SHP77 treated with DMSO at 0.1 percent for 48 hours (cell line): Measurements from ENCODE around the gene HMHB1.
A peak's percentile ranks its signal among the peaks of the same experiment; 100 is the strongest.
"Not testable (repeated sequence)": the region's sequence is repeated elsewhere in the genome, so short reads cannot be mapped to it uniquely, and the experiment has no call there.

ENCODE experiments used
- DNase-seq: peaks from one replicate; lab custom pipeline; 2025; lab: John Stamatoyannopoulos, UW

Gene HMHB1

DNA sequence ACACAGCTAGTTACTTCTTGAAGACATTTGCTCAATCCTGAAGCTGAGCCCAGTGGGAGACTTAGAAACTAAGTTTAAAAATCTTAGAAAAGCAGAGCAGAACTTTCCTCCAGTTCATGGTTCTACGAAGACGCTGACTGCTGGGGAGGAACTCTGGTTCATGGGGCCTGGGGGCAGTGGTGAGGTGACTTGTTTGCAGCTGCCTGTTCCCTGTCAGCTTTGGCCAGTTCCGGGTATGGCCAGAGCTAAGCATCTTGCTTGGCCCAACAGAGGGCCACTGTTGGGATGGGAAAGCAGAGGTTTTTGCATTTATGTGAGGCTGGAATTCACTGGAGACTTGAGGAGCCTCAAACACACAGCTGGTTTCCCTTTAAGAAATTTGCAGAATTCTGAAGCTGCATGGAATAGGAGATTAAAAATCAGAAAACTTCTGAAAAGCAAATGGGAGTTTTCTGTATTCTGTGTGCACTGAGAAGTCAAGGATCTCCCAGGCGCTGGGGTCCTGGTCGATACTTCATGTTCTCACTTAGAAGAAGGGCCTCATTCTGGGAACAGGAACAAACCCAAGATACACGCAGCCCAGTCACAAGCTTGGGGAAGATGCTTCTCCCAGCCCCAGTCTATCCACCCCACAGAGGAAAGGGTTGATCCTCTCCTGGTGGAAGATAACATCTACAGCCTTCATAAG is 10.6 kb upstream of the HMHB1 start:
- no peak for DNase-seq

DNA sequence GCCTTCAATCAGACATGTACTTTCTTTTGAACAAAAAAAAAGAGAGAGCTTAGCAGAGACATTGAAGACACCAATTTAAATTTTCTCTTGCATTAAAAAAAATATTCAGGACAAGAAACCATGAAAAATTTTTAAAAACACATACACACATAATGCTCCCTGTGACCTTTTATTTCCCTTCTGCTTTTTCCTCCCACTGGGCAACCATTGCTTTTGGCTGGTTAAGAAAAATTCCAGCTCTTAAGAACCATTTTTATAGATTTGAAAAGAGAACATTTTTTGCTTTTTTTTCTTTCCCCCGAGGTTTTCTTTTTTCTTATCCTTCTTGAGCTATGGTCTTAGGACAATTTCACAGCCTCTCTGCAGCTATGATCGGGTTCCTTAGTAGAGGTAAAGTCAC is 6.1 kb upstream of the HMHB1 start:
- no peak for DNase-seq

DNA sequence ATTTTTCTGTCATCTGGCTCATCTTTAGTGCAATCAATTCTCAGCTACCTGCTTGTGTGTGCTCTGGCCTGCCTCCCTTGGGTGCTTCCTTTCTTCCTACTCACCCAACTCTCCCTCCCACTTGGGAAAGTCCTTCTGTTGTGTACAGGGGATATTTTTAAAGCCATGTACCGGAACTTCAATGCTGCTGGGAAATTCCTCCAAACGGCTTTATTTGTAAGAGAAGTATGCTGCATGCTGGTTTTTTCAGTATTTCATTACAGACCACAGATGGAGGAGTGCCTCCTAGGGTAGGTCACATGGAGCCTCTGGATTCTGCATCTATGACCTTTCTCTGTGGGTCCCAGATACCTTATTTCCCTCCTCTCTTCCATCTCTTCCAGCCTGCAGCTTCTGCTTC is 5.4 kb upstream of the HMHB1 start:
- no peak for DNase-seq

DNA sequence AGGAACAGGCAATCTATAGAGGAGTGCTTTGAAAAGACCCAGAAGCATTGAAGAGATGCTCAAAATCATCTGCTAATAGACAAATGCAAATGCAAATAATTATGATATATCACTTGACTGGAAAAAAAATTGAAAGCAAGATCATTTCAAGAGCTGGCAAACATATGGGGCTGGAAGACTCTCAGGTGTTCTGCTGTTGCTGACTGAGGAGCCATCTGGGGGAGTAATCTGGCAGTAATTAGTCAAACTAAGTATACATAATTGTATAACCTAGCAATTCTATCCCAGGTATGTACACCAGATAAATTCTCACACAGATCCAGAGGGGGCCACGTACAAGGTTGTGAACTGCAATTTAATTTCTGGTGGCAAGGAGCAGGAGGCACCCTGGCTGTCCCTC is 4.6 kb upstream of the HMHB1 start:
- DNase-seq: no peak

DNA sequence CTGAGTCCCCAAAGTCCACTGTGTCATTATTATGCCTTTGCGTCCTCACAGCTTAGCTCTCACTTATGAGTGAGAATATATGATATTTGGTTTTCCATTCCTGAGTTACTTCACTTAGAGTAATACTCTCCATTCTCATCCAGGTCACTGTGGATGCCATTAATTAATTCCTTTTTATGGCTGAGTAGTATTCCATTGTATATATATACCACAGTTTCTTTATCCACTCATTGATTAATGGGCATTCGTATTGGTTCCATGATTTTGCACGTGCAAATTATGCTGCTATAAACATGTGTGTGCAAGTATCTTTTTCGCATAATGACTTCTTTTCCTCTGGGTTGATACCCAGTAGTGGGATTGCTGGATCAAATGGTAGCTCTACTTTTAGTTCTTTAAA is 4.4 kb downstream of the HMHB1 start:
- DNase-seq: not testable (repeated sequence)

DNA sequence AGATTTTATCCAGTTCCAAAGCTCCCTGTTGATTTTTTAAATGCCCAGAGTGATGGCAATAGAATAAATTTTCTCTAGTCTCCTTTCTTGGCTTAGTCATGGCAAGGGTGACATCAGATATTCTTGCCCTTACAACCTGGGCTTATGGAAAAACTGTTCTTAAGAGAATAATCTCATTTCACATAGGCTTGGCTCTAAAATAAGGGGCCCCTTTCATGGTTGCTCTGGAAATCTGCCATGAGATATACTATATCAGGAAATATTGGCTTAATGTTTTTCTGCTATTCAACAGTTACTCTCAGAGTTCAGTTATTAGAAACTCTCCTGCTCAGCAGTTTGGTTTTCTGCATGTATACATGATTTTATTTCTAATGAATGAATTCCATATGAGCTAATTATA is 7.8 kb downstream of the HMHB1 start:
- DNase-seq: no peak

DNA sequence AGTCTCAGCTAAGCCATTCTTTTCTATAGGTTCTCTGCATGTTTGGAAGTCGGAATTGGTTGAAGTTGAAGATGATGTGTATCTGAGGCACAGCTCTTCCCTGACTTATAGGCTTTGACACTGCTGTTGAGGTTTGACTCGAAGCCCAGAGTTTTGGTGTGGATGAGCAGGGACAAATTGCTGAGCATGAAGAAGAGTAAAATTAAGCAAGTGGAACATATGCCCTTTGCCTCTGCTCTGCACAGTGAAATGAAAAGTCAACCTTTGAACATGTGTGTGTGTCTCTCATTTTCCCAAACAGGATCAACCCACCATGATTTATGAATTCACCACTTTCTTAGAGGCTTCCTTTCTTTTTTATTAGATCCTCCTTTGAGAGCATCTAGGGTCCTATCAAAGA is 8.5 kb downstream of the HMHB1 start:
- no peak for DNase-seq

DNA sequence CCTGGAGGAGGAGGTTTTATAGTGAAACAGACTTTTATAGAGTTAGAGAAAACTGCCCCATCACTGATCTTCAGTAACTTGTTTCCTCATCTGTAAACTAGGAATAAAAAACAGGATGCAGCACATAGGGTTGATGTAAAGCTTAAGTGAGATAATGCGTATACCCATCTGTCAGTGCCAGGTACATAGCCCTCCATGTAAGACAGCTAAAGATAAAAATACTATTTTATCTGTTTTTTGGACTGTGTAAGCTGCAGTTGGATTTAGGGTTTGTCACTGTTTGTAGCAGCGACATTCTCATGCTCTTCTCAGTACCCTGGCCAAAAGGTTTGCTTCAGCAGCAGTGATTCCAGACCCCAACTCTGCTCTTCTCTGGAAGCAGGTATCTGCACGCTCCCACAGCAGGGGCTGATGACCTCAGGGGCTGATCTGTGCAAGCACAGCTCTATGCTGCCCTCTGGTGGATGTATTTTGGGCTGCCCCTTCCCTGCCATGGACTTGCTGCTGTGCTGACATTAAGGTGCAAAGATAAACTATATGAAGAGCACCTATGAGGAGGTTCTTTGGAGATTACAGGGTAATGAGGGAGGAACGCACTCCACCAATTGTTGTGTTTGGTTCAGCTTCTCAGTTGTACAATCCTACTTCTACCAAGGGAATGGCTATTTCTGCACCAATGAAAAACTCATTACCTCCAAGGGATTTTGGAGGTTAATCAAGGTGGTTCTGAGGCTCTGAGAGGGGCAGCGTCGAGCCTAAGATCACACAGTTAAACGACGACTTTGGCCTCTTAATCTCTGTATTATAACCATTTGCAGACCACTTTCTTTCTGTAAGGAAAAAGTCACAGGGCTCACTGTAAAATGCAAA is 13.1 kb downstream of the HMHB1 start:
- peak; percentile 59 for DNase-seq

DNA sequence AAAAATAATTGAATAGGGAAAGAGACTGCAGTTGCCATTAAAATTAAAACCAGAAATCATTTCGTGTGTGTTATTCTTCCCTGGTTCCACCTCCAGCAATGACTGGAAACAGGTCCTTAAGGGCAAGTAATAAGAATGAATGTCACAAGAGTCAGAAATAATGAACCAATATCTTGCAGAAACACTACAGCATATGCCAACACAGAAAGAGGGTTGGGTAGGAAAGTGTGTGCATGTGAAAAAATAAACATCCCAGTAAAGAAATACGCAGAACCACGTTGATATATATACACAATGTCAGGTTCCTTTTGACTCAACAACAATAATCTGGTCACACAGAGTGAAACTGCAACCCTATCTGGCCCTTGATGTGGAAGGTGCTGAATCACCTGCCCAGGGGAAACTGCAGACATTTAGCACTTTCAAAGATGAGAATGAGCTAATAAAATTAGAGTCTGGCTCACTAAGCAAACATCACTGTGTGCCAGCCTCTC is 15.0 kb downstream of the HMHB1 start:
- DNase-seq: peak; percentile 68

DNA sequence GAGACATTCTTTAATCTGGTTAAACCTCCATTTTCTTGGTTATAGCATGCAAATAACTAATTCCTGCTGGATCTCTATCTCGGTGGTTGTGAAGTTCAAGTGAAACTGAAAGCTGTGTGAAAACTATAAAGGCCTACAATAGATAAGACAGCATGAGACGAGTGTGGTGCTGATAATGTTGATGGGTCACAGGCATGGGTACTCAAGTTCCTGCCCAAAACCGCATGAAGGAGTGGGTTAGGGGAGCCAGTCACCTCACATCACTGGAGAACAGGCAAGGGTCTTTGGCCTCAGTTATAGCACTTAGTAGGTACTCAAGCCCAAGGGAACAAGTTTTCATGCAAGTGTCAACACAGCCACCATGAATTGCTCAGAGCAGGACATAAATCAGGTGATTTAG is 16.7 kb downstream of the HMHB1 start:
- DNase-seq: no peak

DNA sequence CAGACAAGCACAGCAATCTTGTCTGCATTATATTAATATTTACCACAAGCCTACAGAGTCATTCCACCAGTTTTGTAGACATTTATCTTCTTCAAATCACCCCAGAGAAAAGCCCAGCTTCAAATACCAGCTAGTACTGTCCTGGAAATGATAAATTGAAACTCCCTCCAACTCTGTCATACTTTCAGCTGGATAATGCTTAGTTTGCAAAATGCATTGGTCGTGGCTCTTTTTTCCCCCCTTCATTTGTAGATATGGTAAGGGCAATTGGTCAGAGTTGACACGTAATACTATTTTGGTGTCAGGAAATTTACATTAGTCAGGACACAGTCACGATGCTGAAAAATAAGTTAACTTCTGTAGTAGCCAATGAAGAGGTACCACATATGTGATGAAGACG is 21.2 kb downstream of the HMHB1 start:
- DNase-seq: no peak

DNA sequence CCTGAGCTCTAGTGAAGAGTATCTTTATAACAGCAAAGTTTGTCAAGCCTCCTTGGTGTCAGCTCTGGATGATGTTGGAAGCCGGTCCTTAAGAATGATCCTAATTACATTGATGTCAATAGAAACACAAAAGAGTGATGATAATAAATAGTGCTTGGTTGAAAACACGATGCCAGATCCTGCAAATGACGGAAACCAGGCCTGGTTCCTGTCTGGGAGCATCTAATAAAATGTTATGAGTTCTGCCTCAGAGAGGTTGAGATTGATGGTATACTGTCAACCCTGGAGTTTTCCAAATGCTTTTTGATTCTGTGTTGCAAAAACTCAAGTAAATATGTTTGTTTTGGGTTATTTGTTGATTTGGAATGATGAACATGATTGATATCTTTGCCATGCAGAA is 23.3 kb downstream of the HMHB1 start:
- DNase-seq: no peak

DNA sequence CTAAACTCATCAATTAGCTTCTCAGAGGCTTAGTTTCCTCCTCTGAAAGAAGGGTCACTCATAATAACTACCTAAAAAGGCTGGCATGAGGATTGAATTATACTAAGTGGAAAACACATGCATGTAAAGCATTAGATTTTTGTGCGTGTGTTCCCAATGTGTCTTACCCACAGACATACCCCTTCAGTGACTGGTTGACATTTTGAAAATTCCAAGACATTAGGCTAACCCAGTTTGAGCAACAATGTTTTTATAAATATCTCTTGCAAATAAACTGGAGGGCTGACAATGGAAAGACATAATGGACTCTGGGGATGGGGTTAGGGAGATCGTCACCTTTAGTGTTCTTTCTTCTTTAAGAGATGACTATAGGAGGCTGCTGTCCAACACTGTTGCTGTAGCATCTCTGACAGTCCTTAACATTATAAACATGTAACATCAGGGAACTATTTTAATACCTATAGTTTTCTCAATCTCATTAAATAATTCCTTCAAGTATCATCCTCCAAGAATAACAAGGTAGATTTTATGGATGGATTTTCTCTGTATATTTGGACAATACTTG is 24.3 kb downstream of the HMHB1 start:
- DNase-seq: no peak

DNA sequence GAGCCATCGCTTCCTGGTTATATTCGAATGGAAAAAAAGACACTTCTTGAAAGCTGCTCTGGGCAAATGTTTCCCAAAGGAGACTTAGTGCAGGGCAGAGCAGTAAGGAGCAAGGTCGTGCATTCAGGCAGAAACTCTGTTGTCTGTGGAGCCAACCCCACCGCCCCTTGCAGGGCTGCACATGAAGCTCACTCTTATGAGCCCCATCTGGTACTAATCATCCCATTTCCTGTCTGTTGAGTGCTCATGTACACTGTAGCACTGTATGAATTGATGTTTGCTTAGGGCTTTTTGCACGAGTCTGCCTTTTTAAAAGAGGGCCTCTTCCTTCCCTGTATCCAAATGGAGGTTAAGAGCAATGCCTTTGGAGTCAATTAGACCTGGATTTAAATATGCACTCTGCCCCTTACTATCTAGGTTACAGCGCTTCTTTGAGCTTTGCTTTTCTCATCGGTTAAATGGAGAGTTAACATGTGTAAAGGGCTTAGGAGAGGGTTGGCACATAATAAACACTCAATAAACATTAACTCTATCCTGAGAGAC is 25.4 kb downstream of the HMHB1 start:
- peak; percentile 69 for DNase-seq

DNA sequence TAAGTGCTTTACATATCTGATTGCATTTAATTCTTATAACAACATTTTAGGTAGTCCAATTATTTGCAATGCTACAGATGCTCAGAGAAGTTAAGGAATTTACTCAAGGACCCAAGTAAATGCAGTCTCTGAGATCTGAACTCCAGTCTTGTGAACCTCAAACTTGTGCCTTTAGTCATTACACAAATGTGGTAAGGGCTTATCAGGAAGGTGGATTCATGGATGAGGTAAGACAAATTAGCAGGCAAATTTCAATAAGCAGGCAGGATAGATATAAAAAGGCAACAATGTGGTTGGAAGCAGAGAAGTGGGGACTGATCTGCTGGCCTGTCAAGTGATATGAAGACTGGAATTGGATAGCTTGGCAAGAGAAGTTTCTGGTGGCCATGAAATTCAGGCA is 29.5 kb downstream of the HMHB1 start:
- DNase-seq: no peak

DNA sequence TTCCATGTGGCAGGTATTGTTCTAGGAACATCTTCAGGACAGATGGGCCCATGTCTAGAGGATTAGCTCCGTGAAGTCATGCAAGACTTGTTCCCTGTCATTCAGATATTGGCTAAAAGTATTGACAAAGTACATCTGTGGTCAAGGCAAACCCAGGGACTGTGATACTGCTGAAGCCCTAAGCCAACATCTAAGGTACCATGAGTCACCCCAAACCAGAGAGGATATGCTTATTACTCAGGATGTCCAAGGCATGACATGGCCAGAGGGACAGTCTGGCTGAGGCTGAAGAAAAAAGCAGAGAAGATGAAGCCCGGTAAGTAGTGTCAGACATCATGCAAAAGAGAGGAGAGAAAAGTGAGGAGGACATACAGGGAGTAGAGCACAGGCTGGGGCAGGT is 31.0 kb downstream of the HMHB1 start:
- no peak for DNase-seq

DNA sequence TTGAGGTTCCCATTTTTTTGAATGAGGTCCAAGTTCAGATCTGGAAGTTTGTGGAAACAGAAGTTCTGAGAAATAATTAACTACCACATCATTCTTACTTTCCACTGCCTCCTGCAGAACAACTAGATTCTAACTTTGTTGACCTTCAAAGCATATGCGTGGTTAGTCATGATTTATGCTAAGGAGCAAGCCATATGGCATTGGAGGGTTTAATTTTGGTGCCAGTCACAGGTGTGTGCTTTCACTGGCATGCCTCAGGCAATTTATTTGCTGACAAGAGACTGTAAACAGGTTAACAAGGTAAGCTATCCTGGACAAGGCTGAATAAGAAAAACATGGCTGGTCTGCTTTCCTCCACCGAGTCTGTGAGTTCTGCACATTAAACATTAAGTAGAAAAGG is 31.5 kb downstream of the HMHB1 start:
- DNase-seq: no peak

DNA sequence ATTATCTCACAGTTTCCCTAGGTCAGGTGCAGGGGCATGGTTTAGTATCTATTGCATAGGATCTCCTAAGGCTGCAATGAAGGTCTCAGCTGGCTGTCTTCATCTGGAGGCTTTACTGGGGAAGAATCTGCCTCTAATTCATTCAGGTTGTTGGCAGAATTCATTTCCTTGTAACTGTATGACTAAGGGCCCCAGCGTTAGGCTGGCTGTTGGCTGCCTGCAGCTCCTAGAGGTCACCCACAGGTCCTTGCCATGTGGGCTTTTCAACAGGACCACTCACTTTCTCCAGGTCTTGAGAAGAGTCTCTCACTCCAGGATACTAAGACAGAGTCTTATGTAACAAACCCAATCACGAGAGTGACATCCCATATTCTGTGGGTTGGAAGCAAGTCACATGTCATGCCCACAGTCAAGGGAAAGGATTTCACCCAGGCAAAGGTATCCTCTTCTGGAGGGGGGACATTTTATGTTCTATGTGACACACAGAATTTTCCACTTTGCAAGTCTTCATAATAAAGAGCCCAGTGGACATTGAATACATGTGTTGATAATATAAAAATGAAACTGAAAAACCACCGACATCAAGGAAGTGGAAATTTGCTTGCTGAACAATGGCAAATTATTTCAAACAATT is 38.2 kb downstream of the HMHB1 start:
- DNase-seq: no peak

DNA sequence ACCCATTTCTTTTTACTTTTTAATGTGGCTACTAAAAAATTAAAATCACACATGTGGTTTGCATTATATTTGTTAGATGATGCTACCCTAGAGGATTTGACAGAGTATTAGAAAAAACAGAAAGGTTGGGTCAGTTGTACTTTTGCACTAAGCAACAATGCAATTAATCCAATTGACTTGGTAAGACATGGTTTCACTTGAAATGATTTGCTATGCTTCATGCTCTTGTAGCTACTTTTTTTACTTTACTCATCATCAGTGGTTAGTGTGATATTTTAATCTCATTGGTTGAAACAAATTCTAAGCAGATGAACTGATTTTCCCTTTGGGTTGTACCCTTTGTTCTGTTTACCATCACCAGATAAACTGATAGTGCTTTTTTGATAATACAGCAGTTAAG is 39.4 kb downstream of the HMHB1 start:
- DNase-seq: no peak

DNA sequence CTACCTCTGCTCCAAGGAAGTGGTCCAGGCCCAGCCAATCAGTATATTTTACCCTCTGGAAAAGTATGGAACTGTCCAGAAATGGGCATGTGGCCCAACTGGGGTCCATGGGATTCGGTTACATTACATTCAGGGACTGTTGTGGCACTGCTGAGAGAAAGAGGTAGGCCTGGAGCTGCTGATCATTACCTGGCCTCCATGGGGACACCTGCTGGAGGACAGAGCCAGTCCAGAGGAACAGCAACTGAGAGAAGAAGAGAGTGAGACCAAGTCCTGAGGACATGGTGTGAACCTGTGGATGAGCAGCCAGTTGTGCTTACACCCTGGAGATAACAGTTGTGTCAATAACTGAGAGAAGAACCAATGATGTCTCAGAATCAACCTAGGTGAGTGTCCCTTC is 48.2 kb downstream of the HMHB1 start:
- DNase-seq: no peak

DNA sequence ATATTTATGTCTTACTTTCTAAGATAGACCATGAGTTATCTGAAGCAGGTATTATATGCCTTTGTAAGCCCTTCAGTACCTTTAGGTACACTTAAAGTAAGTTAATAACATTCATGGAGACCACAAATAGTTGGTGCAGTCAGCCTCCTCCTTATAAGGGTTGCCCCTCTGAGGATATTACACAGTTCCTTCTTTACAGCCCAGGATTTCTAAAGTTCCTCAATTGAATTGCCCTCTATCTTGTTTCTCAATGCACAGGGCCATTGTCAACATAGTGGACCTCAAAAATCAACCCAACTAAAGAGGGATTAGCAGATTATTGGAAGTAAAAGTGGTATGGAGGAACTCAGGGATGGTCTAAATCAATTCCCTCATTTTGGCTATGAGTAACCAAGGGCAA is 50.3 kb downstream of the HMHB1 start:
- DNase-seq: no peak

DNA sequence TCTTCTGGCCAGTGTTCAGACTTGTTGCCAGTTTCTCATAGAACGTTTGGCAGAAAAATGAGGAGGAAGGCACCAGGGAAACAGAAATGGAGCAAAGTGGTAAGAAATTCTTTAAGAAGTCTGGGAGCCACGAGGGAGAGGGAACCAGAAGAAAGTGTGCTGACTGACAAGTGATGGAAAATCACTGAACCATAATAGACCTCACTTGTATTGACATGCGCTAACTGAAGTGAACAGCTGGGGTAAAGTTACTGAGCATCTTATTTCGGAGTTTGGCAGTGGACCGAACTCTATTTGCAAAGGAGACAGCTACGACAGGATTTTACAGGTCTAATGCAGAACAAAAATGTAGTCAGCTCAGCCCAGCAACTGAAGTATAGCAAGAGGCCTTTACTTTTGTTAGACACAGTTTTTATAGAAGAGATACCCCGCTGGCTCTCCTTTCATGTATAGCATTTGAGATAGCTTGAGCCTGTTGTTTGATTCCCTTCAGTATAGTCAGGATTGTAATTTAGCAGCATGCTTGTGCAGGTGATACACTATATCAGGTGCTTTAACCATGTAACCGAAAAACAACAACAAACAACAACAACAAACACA is 53.6 kb downstream of the HMHB1 start:
- no peak for DNase-seq
